Mesenchymal stem cell (in vitro differentiated cells and primary cell): ENCODE data around the gene CCER1.
A peak's percentile ranks its signal among the peaks of the same experiment; 100 is the strongest.

Experiments
- DNase-seq: peaks from one replicate; pipeline ENCODE4 v3.0.0-alpha.2; 2013
- H2AFZ ChIP-seq: one replicate; pipeline ENCODE4 v1.6.1; 2013; ENCODE audit warnings: low read depth, mild to moderate bottlenecking, control low read depth, inconsistent platforms, low read length, moderate library complexity
- H2AK5ac ChIP-seq: 2 replicates; pipeline ENCODE4 v1.6.1; 2013; ENCODE audit warnings: low read length, moderate library complexity, mild to moderate bottlenecking, inconsistent platforms; ENCODE audit not compliant: severe bottlenecking
- H2BK120ac ChIP-seq: one replicate; pipeline ENCODE4 v1.6.1; 2013; ENCODE audit warnings: low read depth, mild to moderate bottlenecking, inconsistent platforms, low read length, moderate library complexity
- H2BK12ac ChIP-seq, 2 experiments: one replicate each; pipeline ENCODE4 v1.6.1; 2013; ENCODE audit warnings: inconsistent platforms in 2 of 2, low read length in 2 of 2, mild to moderate bottlenecking in 2 of 2, moderate library complexity in 2 of 2, control low read depth in 1 of 2
- H2BK15ac ChIP-seq: one replicate; pipeline ENCODE4 v1.6.1; 2013; ENCODE audit warnings: mild to moderate bottlenecking, low read depth, inconsistent platforms; ENCODE audit not compliant: poor library complexity, severe bottlenecking
- H2BK5ac ChIP-seq: 2 replicates; pipeline ENCODE4 v1.6.1; 2013; ENCODE audit warnings: low read depth, mild to moderate bottlenecking, low read length, control low read depth, inconsistent platforms; ENCODE audit not compliant: poor library complexity, severe bottlenecking
- H3K14ac ChIP-seq, 2 experiments: one replicate each; pipeline ENCODE4 v1.6.1; 2013; ENCODE audit warnings: inconsistent platforms in 2 of 2, low read length in 2 of 2, control low read depth in 1 of 2, mild to moderate bottlenecking in 1 of 2, moderate library complexity in 1 of 2
- H3K18ac ChIP-seq, 2 experiments: one replicate each; pipeline ENCODE4 v1.6.1; 2013; ENCODE audit warnings: inconsistent platforms in 2 of 2, low read length in 2 of 2, control low read depth in 1 of 2, low read depth in 1 of 2, mild to moderate bottlenecking in 1 of 2
- H3K23ac ChIP-seq, 2 experiments: one replicate each; pipeline ENCODE4 v1.6.1; 2013; ENCODE audit warnings: inconsistent platforms in 2 of 2, low read length in 2 of 2, mild to moderate bottlenecking in 2 of 2, moderate library complexity in 2 of 2, control low read depth in 1 of 2
- H3K27ac ChIP-seq: 2 replicates; pipeline ENCODE4 v1.5.1; 2013; ENCODE audit warnings: mild to moderate bottlenecking, moderate library complexity, low read length, control low read depth, inconsistent platforms; ENCODE audit not compliant: poor library complexity, severe bottlenecking
- H3K27me3 ChIP-seq, 2 experiments: 2 replicates each; pipeline versions ENCODE4 v1.6.1 to v1.7.0; 2013; ENCODE audit warnings: low read length in 2 of 2, mild to moderate bottlenecking in 2 of 2, moderate library complexity in 2 of 2, control low read depth in 1 of 2, inconsistent platforms in 1 of 2; ENCODE audit not compliant: control insufficient read depth in 1 of 2, insufficient read depth in 1 of 2
- H3K36me3 ChIP-seq, 2 experiments: 2 replicates each; pipeline versions ENCODE4 v1.6.1 to v1.7.0; 2013; ENCODE audit warnings: low read length in 2 of 2, control low read depth in 1 of 2, inconsistent platforms in 1 of 2, low read depth in 1 of 2, mild to moderate bottlenecking in 1 of 2; ENCODE audit not compliant: insufficient read depth in 2 of 2, control insufficient read depth in 1 of 2
- H3K4ac ChIP-seq, 2 experiments: one replicate each; pipeline ENCODE4 v1.6.1; 2013; ENCODE audit warnings: inconsistent platforms in 2 of 2, low read length in 2 of 2, mild to moderate bottlenecking in 2 of 2, moderate library complexity in 2 of 2, control low read depth in 1 of 2, low read depth in 1 of 2
- H3K4me1 ChIP-seq: 2 replicates; pipeline ENCODE4 v1.6.1; 2013; ENCODE audit warnings: low read depth, low read length, control low read depth; ENCODE audit not compliant: control insufficient read depth, insufficient read depth
- H3K4me2 ChIP-seq: 2 replicates; pipeline ENCODE4 v1.6.1; 2013; ENCODE audit warnings: low read length, mild to moderate bottlenecking, inconsistent platforms; ENCODE audit not compliant: poor library complexity, severe bottlenecking
- H3K4me3 ChIP-seq, 2 experiments: 2 replicates each; pipeline versions ENCODE4 v1.5.1 to v1.7.0; 2013; ENCODE audit warnings: low read length in 2 of 2, mild to moderate bottlenecking in 2 of 2, control low read depth in 1 of 2, low read depth in 1 of 2; ENCODE audit not compliant: insufficient read depth in 1 of 2
- H3K79me1 ChIP-seq: replicated peaks from 2 replicates; pipeline ENCODE4 v1.6.1; 2013; ENCODE audit warnings: mild to moderate bottlenecking, control low read depth, low read length, inconsistent platforms; ENCODE audit not compliant: poor library complexity, severe bottlenecking
- H3K9ac ChIP-seq: 2 replicates; pipeline ENCODE4 v1.7.0; 2013; ENCODE audit warnings: mild to moderate bottlenecking, low read length, moderate library complexity
- H3K9me3 ChIP-seq: 2 replicates; pipeline ENCODE4 v1.7.0; 2013; ENCODE audit warnings: mild to moderate bottlenecking, low read length; ENCODE audit not compliant: control insufficient read depth
- H4K8ac ChIP-seq: one replicate; pipeline ENCODE4 v1.6.1; 2013; ENCODE audit warnings: inconsistent platforms, mild to moderate bottlenecking, low read length, moderate library complexity
- H4K91ac ChIP-seq: one replicate; pipeline ENCODE4 v1.6.1; 2013; ENCODE audit warnings: mild to moderate bottlenecking, low read length, inconsistent platforms
- WGBS: methylation state at CpG from one replicate; pipeline ENCODE4 v1.1.7; 2013; ENCODE audit warnings: mixed read lengths; 5-methylcytosine and 5-hydroxymethylcytosine counted together

Gene CCER1

GRCh38 chr12:90959538-90960139 is 4.7 kb upstream of the CCER1 start:
- Histone ChIP-seq H3K4ac (no peak overlapping the region), H3K36me3 (no peaks in the 10 kb centered on the region), H3K23ac (no peak overlapping the region), H3K18ac (no peak overlapping the region), H2BK15ac (no peak overlapping the region), H2AK5ac (no peak overlapping the region), H3K4me3 (no peak overlapping the region), H2BK12ac (no peak overlapping the region), H2BK120ac (no peak overlapping the region), H3K4me1 (no peaks in the 10 kb centered on the region), H2AFZ (no peak overlapping the region), H2BK5ac (no peak overlapping the region), H4K8ac (no peak overlapping the region), H3K9me3 (no peaks in the 10 kb centered on the region), H3K79me1 (no peaks in the 10 kb centered on the region), H3K9ac (peak overlapping the region; percentile 60), H3K27me3 (no peaks in the 10 kb centered on the region), H4K91ac (no peak overlapping the region), H3K14ac (no peak overlapping the region), H3K27ac (no peak overlapping the region), H3K4me2 (no peak overlapping the region)
- DNase-seq = peak; percentile 61
- WGBS = 0% methylated on average over 2 of the region's 4 CpGs

GRCh38 chr12:90959032-90959431 is 4.1 kb upstream of the CCER1 start:
- Histone ChIP-seq H3K9me3 (no peaks in the 10 kb centered on the region), H2BK12ac (no peak overlapping the region), H3K23ac (no peak overlapping the region), H3K27me3 (no peaks in the 10 kb centered on the region), H2AK5ac (no peak overlapping the region), H3K4ac (no peak overlapping the region), H3K9ac (peak overlapping the region; percentile 60), H3K14ac (no peak overlapping the region), H4K8ac (no peak overlapping the region), H3K18ac (no peak overlapping the region), H2BK120ac (no peak overlapping the region), H3K4me2 (no peak overlapping the region), H3K36me3 (no peaks in the 10 kb centered on the region), H2AFZ (no peak overlapping the region), H3K27ac (no peak overlapping the region), H4K91ac (no peak overlapping the region), H2BK15ac (no peak overlapping the region), H3K4me3 (no peak overlapping the region), H3K4me1 (no peaks in the 10 kb centered on the region), H2BK5ac (no peak overlapping the region), H3K79me1 (no peaks in the 10 kb centered on the region)
- peak; percentile 33 for DNase-seq
- 100% methylated on average over 2 of the region's 4 CpGs for WGBS

- Histone ChIP-seq H3K18ac (no peak overlapping the region), H3K27ac (no peak overlapping the region)
- 100% methylated on average over 1 of the region's 3 CpGs for WGBS
Measured at GRCh38 chr12:90958347-90958746, 3.4 kb upstream of the CCER1 start.

GRCh38 chr12:90954428-90954827 is 548 bp downstream of the CCER1 start:
- no peak overlapping the region for H2BK5ac ChIP-seq
- no peak overlapping the region for H4K91ac ChIP-seq
- no peak overlapping the region for H3K23ac ChIP-seq
- H3K36me3 ChIP-seq = no peaks in the 10 kb centered on the region
- no peak overlapping the region for H2AFZ ChIP-seq
- H3K4me1 ChIP-seq = no peaks in the 10 kb centered on the region
- no peaks in the 10 kb centered on the region for H3K27me3 ChIP-seq
- H3K79me1 ChIP-seq = no peaks in the 10 kb centered on the region
- H2AK5ac ChIP-seq = no peak overlapping the region
- no peak overlapping the region for H3K4me3 ChIP-seq
- no peak overlapping the region for H3K9ac ChIP-seq
- no peak overlapping the region for H2BK15ac ChIP-seq
- no peak overlapping the region for H2BK12ac ChIP-seq
- WGBS = 98% methylated on average over 25 of the region's 25 CpGs
- no peak overlapping the region for H3K4me2 ChIP-seq
- H3K4ac ChIP-seq = no peak overlapping the region
- H3K14ac ChIP-seq = no peak overlapping the region
- no peak for DNase-seq
- no peak overlapping the region for H4K8ac ChIP-seq
- H3K9me3 ChIP-seq = no peaks in the 10 kb centered on the region
- no peak overlapping the region for H3K27ac ChIP-seq
- no peak overlapping the region for H3K18ac ChIP-seq
- H2BK120ac ChIP-seq = no peak overlapping the region

More at GRCh38 chr12:90958347-90958746, 3.4 kb upstream of the CCER1 start:
- Histone ChIP-seq H3K23ac (no peak overlapping the region), H3K79me1 (no peaks in the 10 kb centered on the region), H3K4me2 (no peak overlapping the region), H3K4me3 (no peak overlapping the region), H2BK120ac (no peak overlapping the region), H4K8ac (no peak overlapping the region), H2AFZ (no peak overlapping the region), H2AK5ac (no peak overlapping the region), H3K14ac (no peak overlapping the region), H4K91ac (no peak overlapping the region), H2BK15ac (no peak overlapping the region), H2BK12ac (no peak overlapping the region), H3K36me3 (no peaks in the 10 kb centered on the region), H3K4me1 (no peaks in the 10 kb centered on the region), H3K9ac (no peak overlapping the region), H3K4ac (no peak overlapping the region), H2BK5ac (no peak overlapping the region), H3K27me3 (no peaks in the 10 kb centered on the region), H3K9me3 (no peaks in the 10 kb centered on the region)
- no peak for DNase-seq
